NCI-H2107 treated with DMSO at 0.1 percent for 48 hours (cell line): ENCODE data around the gene IQGAP2.

ENCODE experiments used
- DNase-seq: peaks from one replicate; lab custom pipeline; 2025; ENCODE audit not compliant: unreplicated experiment; lab: John Stamatoyannopoulos, UW

IQGAP2 gene

GRCh38 chr5:76445830-76446229 is 42.7 kb downstream of the IQGAP2 start:
- no peak for DNase-seq

DNA sequence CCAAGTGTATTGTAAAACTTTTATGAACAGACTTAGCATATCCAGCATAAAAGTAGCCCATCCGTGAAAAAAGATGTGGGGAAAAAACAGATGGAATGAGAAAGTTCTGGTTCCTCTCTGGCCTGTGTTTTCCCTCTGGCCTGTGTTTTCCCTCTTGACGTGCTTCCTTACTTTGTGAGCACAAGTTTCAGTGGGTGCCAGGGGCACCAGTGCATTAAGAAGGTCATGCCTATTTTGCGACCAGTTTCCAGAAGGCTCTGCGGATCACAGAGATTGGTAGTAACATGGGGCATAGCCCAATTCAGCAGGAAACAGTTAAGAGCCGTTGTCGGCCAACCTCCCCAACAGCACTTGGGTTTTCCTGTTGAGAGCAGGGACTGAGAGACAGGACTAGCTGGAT is 43.7 kb downstream of the IQGAP2 start:
- DNase-seq, result no peak

- DNase-seq, result no peak
These were observed 46.5 kb downstream of the IQGAP2 start for GRCh38 chr5:76449606-76450005.

DNA sequence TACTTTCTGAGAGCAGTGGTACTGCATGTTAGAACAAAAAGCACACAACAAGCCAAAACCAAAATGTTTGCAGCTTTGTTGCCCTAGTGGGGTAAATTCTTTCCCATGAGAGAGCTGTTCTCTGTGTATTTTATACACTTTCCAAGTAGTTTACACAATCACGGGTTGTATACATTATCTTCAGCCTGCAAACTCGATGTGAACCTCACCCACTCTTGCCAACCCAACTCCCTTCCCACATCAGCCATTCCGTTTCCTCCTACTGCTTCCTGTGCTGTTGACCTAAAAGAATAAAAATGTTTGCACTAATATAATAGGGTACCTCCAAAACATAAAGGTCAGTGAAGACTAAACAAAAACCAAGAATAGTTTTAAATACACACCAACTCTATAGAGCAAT is 47.0 kb downstream of the IQGAP2 start:
- DNase-seq, result no peak

GRCh38 chr5:76451031-76451701 is 48.1 kb downstream of the IQGAP2 start:
- DNase-seq, result no peak

- no peak for DNase-seq
These were observed 52.5 kb downstream of the IQGAP2 start for GRCh38 chr5:76455531-76456133.

DNA sequence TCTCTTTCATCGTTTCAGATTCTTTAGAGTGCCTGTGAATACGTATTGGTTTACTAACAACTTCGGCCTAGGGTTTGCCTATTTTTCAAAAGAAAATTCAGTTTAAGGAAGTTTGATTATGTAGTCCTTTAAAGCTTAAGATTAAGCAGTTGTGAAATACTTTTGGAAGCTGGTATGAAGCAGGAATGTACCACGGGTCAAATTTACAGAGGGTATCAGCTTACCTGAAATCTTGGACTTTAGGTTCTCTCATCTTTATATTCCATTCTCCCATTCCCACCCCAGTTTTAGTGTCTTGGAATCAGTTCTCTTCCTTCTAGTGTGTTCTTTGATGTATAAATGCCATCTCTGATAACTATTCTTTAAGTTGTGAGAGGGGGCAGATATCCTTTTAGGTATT is 53.2 kb downstream of the IQGAP2 start:
- DNase-seq, result no peak

- no peak for DNase-seq
These were observed 54.8 kb downstream of the IQGAP2 start for GRCh38 chr5:76457674-76458485.

GRCh38 chr5:76458486-76458830 is 55.4 kb downstream of the IQGAP2 start:
- no peak for DNase-seq

- no peak for DNase-seq
These were observed 57.0 kb downstream of the IQGAP2 start for GRCh38 chr5:76460104-76460503.

DNA sequence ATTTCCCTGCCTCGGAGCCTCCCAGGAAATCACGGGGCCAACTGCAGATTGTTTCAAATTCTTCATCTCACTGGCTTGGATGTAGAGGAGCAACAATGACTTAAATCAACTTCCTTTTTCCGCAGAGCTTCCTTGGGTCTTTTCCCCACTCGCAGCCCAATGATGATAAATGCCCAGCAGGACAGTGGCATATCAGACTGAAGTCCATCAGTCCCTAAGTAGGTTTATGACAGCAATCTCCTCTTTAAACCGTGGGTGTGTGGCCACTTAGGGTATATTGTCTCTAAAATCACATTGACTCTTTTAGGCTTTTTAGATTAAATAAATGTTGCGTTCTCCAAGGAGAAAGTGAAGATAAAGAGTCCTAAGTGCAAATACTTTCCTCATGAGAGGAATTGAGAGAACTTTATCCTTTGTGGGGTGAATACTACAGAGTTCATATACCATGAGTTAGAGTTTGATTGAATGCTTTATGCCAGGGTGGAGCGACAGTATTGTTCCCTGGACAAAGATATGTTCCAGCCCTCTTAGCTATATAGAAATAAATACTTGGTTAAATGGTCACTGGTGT is 59.1 kb downstream of the IQGAP2 start:
- DNase-seq, result no peak

DNA sequence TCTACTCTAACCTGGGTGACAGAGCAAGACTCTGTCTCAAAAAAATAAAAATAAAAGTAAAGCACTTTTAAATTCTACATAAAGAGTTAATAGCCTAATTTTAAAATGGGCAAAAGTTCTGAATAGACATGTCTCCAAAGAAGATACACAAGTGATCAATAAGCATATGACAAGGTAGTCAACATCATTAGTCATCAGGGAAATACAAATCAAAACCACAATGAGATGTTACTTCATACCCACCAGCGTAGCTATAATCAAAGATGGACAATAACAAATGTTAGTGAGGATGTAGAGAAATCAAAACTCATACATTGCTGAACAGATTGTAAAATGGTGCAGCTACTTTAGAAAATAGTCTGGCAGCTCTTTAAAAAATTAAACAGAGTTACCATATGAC is 64.1 kb downstream of the IQGAP2 start:
- DNase-seq, result no peak

- DNase-seq, result no peak
These were observed 65.7 kb downstream of the IQGAP2 start for GRCh38 chr5:76468635-76469425.

GRCh38 chr5:76469656-76470290 is 66.7 kb downstream of the IQGAP2 start:
- DNase-seq, result no peak

DNA sequence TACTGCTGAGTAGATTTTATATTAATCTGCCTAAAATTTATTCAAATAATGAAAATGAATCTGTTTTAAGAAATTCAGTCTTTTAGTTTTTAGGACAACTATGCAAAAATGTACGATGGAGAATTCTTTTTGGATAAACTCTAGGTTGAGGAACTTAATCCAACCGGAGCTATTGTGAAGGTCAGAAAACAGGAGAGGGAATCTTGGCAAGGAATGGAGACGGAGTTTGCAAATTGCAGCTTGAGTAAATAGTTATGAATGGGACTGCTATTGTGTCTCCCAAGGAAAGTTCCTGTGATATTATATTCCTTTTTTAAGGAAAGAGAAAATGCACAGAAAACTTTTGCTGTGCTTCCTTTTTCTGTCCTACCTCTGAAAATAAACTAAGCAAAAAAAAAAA is 67.9 kb downstream of the IQGAP2 start:
- no peak for DNase-seq

- DNase-seq, result no peak
These were observed 68.3 kb downstream of the IQGAP2 start for GRCh38 chr5:76471406-76471805.

DNA sequence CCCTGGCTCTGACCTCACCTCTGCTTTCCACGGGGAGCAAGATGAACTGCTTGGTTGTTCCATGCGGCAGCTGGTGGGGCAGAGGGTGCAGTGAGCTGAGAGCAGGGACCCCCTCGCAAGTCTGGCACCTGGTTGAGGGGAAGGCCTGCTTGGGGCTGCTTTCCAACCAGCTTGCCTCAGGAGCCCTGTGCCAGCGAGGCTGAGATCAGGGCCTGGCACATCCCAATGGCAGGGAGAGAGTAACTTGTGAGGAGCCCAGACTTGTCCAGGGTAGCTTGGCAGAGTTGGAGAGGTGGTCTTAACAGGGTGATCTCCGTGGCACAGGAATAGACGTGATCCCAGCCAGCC is 68.9 kb downstream of the IQGAP2 start:
- DNase-seq, result no peak

- no peak for DNase-seq
These were observed 69.4 kb downstream of the IQGAP2 start for GRCh38 chr5:76472335-76473008.

DNA sequence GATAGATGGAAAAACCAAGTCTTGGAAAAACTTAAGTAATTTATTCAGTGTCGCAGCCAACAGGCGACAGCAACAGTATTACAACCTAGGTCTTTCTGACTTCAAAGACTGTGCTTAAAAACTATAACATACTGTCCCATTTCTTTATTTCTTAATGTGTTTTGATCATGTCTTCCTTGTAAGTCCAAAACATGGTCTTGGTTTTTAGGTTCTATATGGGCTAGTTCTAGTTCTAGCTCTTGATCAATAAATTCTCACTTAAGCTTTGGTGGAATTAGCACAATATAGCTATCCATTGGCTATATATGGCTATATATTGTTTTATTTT is 69.9 kb downstream of the IQGAP2 start:
- DNase-seq, result no peak

DNA sequence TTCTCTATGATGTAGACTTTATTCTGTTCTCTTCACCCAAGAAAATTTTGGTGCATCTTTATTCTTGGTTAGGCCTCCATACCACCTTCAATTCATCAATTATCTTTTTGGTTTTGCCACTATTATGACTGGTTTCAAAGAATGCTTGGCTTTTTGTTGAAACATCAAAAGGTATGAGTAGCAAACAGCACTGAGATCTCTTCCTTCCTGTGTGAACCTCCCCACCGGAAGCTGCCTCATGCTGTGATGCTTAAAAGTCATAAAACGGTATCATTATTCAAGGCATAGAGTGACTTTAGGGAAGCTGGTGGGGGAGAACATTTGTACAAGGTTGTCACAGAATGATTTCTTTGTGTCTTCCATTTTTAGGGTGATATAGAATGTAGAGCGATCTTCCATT is 70.6 kb downstream of the IQGAP2 start:
- DNase-seq, result no peak
